ENCODE data around the gene SLC7A10. TPM values are rescaled to one million over a fixed set of nuclear protein-coding genes. Genes with fewer than 3 reads are reported as not detected.

The SLC7A10 gene
- polyA plus RNA-seq, 1 of the 3 experiments (the other 2 are of a cell fraction): 0.02 TPM

DNA sequence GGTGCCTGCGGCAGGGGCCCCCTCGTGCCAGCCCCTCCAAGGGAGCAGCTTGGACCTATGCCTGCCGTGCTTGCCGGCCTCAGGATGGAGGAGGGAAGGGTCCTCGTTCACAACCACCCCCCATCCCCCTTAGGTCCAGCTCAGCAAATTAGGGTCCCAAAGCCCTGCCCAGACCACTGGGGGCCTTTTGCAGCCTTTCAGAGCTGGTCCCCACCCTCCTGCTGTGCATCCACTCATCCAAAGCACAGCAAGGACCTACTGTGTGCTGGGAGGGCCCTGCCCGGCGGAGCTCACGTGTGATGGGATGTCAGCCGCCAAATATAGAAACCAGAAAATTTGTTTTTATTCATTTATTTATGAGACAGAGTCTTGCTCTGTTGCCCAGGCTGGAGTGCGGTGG, 16.5 kb upstream of the SLC7A10 start:
- ChIA-PET POLR2A (no interaction called here), CTCF (interaction anchor here (0.6 to 14.8 kb wide), 32 partner anchors 11 to 536 kb away, joined by 3 to 511 read pairs (median 5); partner anchors contain the start of gene CEBPA)
- DNase-seq: no peak
- Histone ChIP-seq H3F3A (replicated peaks; ENCODE audit: insufficient read depth) (no peaks in the 10 kb centered on the region), H4K20me1 (ENCODE audit: insufficient read depth) (no peaks in the 10 kb centered on the region), H3K4me3 (ENCODE audit: low read depth in 2 of 2, low read length in 1 of 2) (no peak overlapping the region), H3K36me3 (replicated peaks in 1 of 2; ENCODE audit: control insufficient read depth in 1 of 2, insufficient read depth in 2 of 2, low read length in 1 of 2) (no peaks in the 10 kb centered on the region), H3K4me1 (ENCODE audit: control insufficient read depth in 1 of 2, insufficient read depth in 2 of 2, low read depth in 1 of 2, low read length in 1 of 2) (peaks cover 0 to 8% of the 10 kb centered on the region in 2 experiments; a peak in 1 of 4 replicates), H3K9me3 (no peaks in the 10 kb centered on the region), H2AFZ (ENCODE audit: low read depth) (no peak overlapping the region), H3K27me3 (ENCODE audit: insufficient read depth) (no peaks in the 10 kb centered on the region), H3K9ac (no peak overlapping the region), H3K4me2 (no peak overlapping the region), H3K27ac (ENCODE audit: low read depth in 2 of 2, low read length in 1 of 2) (no peak overlapping the region), H3K9me2 (no peaks in the 10 kb centered on the region), H3K79me2 (ENCODE audit: insufficient read depth) (no peaks in the 10 kb centered on the region)
- no peak for TF ChIP-seq EZH2phosphoT487 (IDR thresholded peaks at IDR 0.05; ENCODE audit: borderline replicate concordance, low read depth)
- TF ChIP-seq NFIC (IDR thresholded peaks at IDR 0.05; ENCODE audit: borderline replicate concordance): no peak
- no peak for TF ChIP-seq MEF2A (IDR thresholded peaks at IDR 0.05; ENCODE audit: borderline replicate concordance, low read depth)
- TF ChIP-seq RXRA (IDR thresholded peaks at IDR 0.05; ENCODE audit: borderline replicate concordance, low read depth): no peak
- no peak for TF ChIP-seq TEAD4 (IDR thresholded peaks at IDR 0.05; ENCODE audit: borderline replicate concordance, insufficient read depth)
- WGBS (ENCODE audit: low lambda C conversion rate): 77% methylated on average over 7 of the region's 10 CpGs

- no peak overlapping the region for H2AFZ ChIP-seq (ENCODE audit: low read depth)
- no peak overlapping the region for H3K4me2 ChIP-seq
- TF ChIP-seq EP300 (IDR thresholded peaks at IDR 0.05; ENCODE audit: borderline replicate concordance in 1 of 2, low read depth in 1 of 2, low read length in 1 of 2) (no peak), RAD21 (IDR thresholded peaks at IDR 0.05; ENCODE audit: low read length) (peak; percentile 74), POLR2AphosphoS5 (IDR thresholded peaks at IDR 0.05; ENCODE audit: low read depth, low read length) (no peak), CTCF (IDR thresholded peaks at IDR 0.05) (peak; percentile 66), SMC3 (IDR thresholded peaks at IDR 0.05; ENCODE audit: low read depth, low read length) (peak; percentile 55)
- H3K27ac ChIP-seq (ENCODE audit: low read depth in 2 of 2, low read length in 1 of 2): no peak overlapping the region
- H3K4me1 ChIP-seq (ENCODE audit: control insufficient read depth in 1 of 2, insufficient read depth in 2 of 2, low read depth in 1 of 2, low read length in 1 of 2): peaks cover 0 to 8% of the 10 kb centered on the region in 2 experiments; a peak in 1 of 4 replicates
- POLR2A ChIA-PET: no interaction called here
- CTCF ChIA-PET: interaction anchor here (0.6 to 14.8 kb wide), 37 partner anchors 10 to 666 kb away, joined by 3 to 511 read pairs (median 5); partner anchors contain the start of gene CEBPA
- no peaks in the 10 kb centered on the region for H3K79me2 ChIP-seq (ENCODE audit: insufficient read depth)
- H4K20me1 ChIP-seq (ENCODE audit: insufficient read depth): no peaks in the 10 kb centered on the region
- no peak overlapping the region for H3K4me3 ChIP-seq (ENCODE audit: low read depth in 2 of 2, low read length in 1 of 2)
- H3K36me3 ChIP-seq (replicated peaks in 1 of 2; ENCODE audit: control insufficient read depth in 1 of 2, insufficient read depth in 2 of 2, low read length in 1 of 2): no peaks in the 10 kb centered on the region
- no peak overlapping the region for H3K9ac ChIP-seq
- no peaks in the 10 kb centered on the region for H3K27me3 ChIP-seq (ENCODE audit: insufficient read depth)
- H3F3A ChIP-seq (replicated peaks; ENCODE audit: insufficient read depth): no peaks in the 10 kb centered on the region
- no peaks in the 10 kb centered on the region for H3K9me3 ChIP-seq
- no peaks in the 10 kb centered on the region for H3K9me2 ChIP-seq
- DNase-seq: peak; percentile 72
- WGBS (ENCODE audit: low lambda C conversion rate): 34% methylated on average over 10 of the region's 22 CpGs
Observed at GRCh38 chr19:33241530-33242101, 16.0 kb upstream of the SLC7A10 start.

Measured in SK-N-SH (cell line).